OCI-LY7 (cell line): ENCODE data around the gene ZFAND2B.

Experiments used
- CTCF ChIP-seq: fragments of 200-600 bp; sonication (generic); conservative IDR thresholded peaks from 2 replicates; pipeline ENCODE4 v1.5.1; 2014; ENCODE audit warnings: mild to moderate bottlenecking, antibody characterized with exemption, low read length, moderate library complexity, mixed read lengths
- EZH2phosphoT487 ChIP-seq: fragments of 200-600 bp; sonication (generic); IDR thresholded peaks from 2 replicates; pipeline ENCODE4 v1.6.1; 2018; ENCODE audit warnings: low read depth, borderline replicate concordance, mild to moderate bottlenecking, mixed run types, antibody characterized with exemption, low read length, moderate library complexity, mixed read lengths

GRCh38 chr2:219214786-219215185 lies 8.2 kb downstream of the ZFAND2B start:
- TF ChIP-seq CTCF: no peak
- no peak for TF ChIP-seq EZH2phosphoT487
